HG03342 (cell line): ENCODE data around the gene CKAP2L.
"Not testable (repeated sequence)": the region's sequence is repeated elsewhere in the genome, so short reads cannot be mapped to it uniquely, and the experiment has no call there.

ENCODE experiments used
- ATAC-seq: cut with Tn5 transposase; IDR thresholded peaks from one replicate; pipeline ENCODE4 v1.9.1; 2021; ENCODE audit warnings: mild to moderate bottlenecking, moderate library complexity; ENCODE audit not compliant: unreplicated experiment

Gene CKAP2L

DNA sequence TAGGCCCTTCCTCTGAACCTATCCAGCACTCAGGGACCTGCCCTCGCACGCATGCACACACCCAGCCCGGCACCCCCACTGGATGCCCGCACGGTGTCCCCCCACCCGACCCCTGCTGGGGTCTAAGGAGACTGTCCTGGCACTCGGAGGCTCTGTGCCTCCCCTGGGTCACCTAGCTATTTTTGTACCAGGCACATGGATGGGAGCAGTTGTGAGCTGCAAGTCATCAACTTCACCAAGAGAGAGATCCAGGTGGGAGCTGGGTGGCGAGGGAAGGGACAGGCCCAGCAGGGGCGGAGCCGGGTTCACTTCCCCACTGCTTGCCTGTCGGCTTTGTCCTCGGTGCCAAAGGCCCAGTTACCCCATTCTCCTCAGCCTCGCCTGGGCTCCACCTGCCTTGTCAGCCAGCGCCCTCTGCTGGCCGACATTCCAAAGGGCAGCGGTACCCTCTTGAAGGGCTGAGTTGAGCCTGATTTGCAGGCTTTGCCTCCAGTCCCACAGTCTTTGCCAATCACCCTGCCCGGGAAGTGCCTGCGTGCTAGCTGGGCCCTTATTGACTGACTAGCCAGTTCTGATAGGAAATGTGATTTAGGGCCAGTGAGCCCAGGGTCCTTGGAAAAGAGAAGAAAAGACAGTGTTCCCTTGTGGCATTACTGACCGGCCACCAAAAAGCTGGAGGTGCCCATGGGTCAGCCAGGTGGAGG, 37.8 kb downstream of the CKAP2L start:
- ATAC-seq: peak; percentile 87

GRCh38 chr2:112725545-112726457, 38.6 kb downstream of the CKAP2L start:
- no peak for ATAC-seq

DNA sequence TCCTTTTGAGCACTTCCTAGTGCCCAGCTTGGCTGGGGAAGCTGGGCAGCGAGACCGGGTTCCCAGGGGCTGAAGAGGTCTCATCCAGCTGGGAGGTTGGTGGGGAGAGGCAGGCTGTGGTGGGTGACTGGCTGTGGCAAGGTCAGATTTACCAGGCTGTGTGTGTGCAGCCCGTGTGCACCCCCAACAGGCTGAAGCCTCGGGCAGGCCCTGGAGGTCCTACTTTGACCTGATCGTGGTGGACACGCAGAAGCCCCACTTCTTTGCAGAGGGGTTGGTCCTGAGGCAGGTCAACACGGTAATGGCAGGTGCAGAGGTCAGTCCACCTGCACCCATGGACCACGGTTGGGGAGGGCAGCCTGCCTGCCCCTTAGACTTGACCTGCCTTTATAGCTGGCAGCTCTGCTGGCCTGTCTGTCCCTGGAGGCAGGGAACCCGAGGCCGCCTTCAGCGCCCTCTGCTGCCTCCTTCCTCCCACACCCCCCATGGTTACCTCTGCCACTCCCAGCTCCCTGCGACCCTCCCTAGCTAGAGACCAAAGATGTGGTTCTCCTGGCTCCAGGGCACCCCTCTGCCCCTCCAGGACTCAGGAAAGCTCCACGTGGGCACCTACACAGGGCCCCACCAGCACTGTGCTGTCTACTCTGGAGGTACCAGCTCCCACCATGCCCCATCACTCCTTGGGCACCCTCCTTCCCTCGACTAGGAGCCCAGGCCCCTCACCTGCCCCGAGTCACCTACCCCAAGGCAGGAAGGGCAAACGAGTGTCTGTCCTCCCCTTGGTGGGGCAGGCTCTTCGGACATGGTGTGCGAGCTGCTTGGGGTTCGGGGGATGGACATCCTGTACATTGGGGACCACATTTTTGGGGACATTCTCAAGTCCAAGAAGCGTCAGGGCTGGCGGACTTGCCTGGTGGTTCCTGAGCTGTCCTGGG, 39.6 kb downstream of the CKAP2L start:
- ATAC-seq: no peak

DNA sequence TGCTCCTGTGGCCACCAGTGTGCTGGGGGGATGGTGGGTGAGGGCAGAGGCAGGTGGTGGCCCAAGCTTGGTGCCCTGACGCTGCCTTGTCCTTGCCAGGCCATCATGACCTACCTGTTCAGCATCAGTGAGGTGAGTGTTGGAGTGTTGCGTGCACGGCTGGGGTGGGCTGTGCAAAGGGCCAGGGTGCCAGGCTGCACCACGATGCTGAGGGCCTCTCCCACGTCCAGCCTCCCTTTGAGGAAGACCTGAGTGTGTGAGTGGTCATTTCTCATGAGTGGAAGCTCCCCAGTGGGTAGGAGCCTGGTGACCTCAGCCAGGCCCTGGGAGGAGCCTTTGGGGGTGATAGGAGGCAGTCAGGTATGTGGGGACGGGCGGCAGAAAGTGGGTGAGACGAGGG, 40.4 kb downstream of the CKAP2L start:
- ATAC-seq: no peak

DNA sequence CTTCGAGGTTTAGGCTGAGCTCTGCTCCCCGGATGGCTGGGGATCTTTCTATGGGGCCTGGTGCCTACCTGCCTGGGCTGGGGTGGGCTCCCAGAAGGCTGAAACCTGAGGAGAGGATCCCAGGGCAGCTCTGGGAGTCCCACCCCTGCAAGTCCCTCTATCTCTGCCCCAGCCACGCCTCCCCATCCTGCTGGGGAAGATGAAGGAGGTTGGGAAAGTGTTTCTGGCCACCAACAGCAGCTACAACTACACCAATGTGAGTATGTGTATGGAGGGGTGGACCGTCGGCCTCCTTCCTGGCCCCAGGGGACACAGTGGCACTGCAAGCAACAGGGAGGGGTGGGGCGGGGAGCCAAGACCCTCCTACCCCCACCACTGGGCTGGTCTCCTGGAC, 40.9 kb downstream of the CKAP2L start:
- ATAC-seq: no peak

DNA sequence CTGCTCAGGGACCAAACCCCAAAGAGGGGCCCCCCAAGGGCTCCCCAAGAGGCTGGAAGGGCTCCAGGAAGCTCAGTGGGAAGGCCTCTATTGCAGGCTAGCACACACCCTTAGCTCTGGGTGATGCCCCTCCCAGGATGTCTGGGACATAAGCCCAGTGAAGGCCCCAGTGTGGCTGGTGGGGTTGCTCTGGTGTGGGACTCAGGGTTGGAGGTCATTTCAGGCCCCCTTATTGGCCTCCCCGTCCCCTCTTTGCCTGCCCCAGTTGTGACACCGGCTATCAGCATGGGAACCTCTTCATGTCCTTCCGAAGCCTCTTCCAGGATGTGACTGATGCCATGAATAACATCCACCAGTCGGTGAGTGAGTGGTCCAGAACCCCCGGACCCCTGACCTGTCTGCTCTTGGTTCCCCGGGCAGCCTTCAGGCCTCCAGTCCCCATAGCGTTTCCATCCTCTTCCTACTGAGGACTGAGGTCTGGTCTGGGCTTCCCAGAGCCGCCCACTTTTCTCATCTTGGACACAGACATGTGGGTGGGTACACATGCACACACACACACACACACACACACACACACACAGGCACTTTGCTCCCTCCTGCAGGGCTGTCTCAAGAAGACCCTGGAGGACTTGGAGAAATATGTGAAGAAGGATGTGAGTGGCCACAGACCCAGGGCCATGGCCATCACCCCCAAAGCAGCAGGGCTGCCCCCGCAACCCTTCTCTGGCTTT, 41.4 kb downstream of the CKAP2L start:
- no peak for ATAC-seq

DNA sequence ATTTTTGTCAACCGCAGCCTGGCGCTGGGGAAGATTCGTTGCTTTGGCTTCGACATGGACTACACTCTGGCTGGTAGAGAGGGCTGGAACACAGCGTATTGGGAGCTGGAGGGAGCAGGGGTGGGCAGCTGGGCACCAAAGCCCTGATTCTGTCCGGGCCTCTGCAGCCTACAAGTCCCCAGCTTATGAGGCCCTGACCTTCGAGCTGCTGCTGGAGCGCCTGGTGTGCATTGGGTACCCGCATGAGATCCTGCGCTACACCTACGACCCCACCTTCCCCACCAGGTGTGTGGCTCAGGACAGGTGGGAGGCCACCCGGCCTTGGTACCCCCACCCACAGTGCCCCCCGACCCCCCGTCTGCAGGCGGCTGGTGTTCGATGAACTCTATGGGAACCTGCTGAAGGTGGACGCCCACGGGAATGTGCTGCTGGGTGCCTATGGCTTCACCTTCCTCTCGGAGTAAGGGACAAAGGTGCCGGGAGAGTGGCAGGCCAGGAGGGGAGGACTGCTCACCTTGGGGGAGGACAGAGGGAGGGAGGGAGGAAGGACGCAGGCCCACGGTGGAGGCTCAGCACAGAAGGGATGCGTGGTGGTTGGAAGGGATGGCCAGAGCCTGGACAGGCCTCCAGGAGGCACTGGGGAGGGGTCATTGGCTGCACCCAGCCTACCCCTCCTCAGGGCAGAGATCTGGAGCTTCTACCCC, 42.4 kb downstream of the CKAP2L start:
- no peak for ATAC-seq

- no peak for ATAC-seq
Measured at GRCh38 chr2:112720785-112721184, 43.6 kb downstream of the CKAP2L start, which contains the start of gene NT5DC4. Gene NT5DC4, plus strand, starts transcription at chr2:112721020. Its CDS starts 60 bp downstream, at chr2:112721080.

- no peak for ATAC-seq
Measured at GRCh38 chr2:112718863-112719370, 45.5 kb downstream of the CKAP2L start.

DNA sequence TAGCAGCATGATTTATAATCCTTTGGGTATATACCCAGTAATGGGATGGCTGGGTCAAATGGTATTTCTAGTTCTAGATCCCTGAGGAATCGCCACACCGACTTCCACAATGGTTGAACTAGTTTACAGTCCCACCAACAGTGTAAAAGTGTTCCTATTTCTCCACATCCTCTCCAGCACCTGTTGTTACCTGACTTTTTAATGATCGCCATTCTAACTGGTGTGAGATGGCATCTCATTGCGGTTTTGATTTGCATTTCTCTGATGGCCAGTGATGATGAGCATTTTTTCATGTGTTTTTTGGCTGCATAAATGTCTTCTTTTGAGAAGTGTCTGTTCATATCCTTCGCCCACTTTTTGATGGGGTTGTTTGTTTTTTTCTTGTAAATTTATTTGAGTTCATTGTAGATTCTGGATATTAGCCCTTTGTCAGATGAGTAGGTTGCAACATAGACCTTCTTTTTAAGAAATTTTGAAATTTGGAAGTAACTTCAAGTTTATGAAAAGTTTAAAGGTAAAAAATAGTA, 47.5 kb downstream of the CKAP2L start:
- ATAC-seq: not testable (repeated sequence)

DNA sequence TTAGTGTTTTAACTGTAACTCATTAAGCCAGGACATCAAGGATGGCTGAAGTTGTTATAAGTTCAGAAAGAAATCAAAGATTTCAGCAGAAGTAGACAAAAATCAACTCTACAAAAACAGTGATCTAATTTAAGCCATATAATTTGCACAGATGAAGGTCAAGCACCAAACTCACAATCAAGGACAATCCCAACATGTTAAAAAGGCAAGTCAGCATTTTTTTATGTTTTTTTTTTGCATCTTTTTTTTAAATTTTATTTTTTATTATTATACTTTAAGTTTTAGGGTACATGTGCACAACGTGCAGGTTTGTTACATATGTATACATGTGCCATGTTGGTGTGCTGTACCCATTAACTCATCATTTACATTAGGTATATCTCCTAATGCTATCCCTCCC, 48.3 kb downstream of the CKAP2L start:
- not testable (repeated sequence) for ATAC-seq

- no peak for ATAC-seq
Measured at GRCh38 chr2:112714836-112715631, 49.4 kb downstream of the CKAP2L start.

- no peak for ATAC-seq
Measured at GRCh38 chr2:112714331-112714730, 50.1 kb downstream of the CKAP2L start.

GRCh38 chr2:112713926-112714325, 50.5 kb downstream of the CKAP2L start:
- no peak for ATAC-seq

GRCh38 chr2:112713585-112713925, 50.9 kb downstream of the CKAP2L start:
- no peak for ATAC-seq

- ATAC-seq: no peak
Measured at GRCh38 chr2:112712903-112713584, 51.4 kb downstream of the CKAP2L start.

GRCh38 chr2:112712465-112712864, 51.9 kb downstream of the CKAP2L start:
- ATAC-seq: no peak
